ENCODE data around the gene NOS1AP. TPM values are rescaled to one million over a fixed set of nuclear protein-coding genes. Genes with fewer than 3 reads are reported as not detected.

Gene NOS1AP
- total and polyA plus RNA-seq, 2 donors (not counting 3 experiments of a cell fraction or from before 2014, with no cell fraction given), result 1.3 to 5.4 TPM

- DNase-seq (ENCODE audit: low read depth, low spot score) (no peak), FAIRE-seq (no peak)
- no peaks in the 10 kb centered on the region for H3K36me3 ChIP-seq (ENCODE audit: control insufficient read depth in 2 of 2, extremely low read depth in 1 of 2, insufficient read depth in 2 of 2, low read length in 2 of 2)
- POLR2A ChIA-PET, result no interaction called here
- no peak overlapping the region for H3K27ac ChIP-seq (ENCODE audit: insufficient read depth, low read depth, low read length)
- intact Hi-C loops (cut with micrococcal nuclease), result no loop called here
- H3K27me3 ChIP-seq (ENCODE audit: control insufficient read depth in 2 of 2, insufficient read depth in 2 of 2, low read length in 2 of 2), result no peaks in the 10 kb centered on the region
- H3K9me3 ChIP-seq (replicated peaks; ENCODE audit: control insufficient read depth, insufficient read depth, low read length), result no peaks in the 10 kb centered on the region
- no peak overlapping the region for H2AFZ ChIP-seq (ENCODE audit: low read depth, low read length)
- no peaks in the 10 kb centered on the region for H3K79me2 ChIP-seq (ENCODE audit: control insufficient read depth, insufficient read depth, low read length)
- no peaks in the 10 kb centered on the region for H3K9me1 ChIP-seq (replicated peaks; ENCODE audit: control insufficient read depth, extremely low read depth, insufficient read depth, low read length)
- no peak for TF ChIP-seq MAX (IDR thresholded peaks at IDR 0.05; ENCODE audit: insufficient read depth, insufficient read length)
- TF ChIP-seq EZH2 (IDR thresholded peaks at IDR 0.05; ENCODE audit: borderline replicate concordance, low read depth, low read length, severe bottlenecking), result no peak
- TF ChIP-seq MYC (IDR thresholded peaks at IDR 0.05; ENCODE audit: low read depth, low read length), result no peak
- no peak for TF ChIP-seq POLR2A (IDR thresholded peaks at IDR 0.05; ENCODE audit: low read depth, low read length)
- no peak for TF ChIP-seq CTCF (IDR thresholded peaks at IDR 0.05; ENCODE audit: extremely low read depth in 1 of 2, insufficient read depth in 1 of 2, low read depth in 1 of 2, low read length in 2 of 2)
- no peak for TF ChIP-seq POLR2AphosphoS5 (IDR thresholded peaks at IDR 0.05; ENCODE audit: insufficient read depth, low read depth, low read length)
- TF ChIP-seq JUN (IDR thresholded peaks at IDR 0.05; ENCODE audit: borderline replicate concordance, insufficient read depth, insufficient read length, low read depth), result no peak
- no peak for TF ChIP-seq FOS (IDR thresholded peaks at IDR 0.05; ENCODE audit: borderline replicate concordance, insufficient read depth, low read length)
- TF ChIP-seq GATA2 (IDR thresholded peaks at IDR 0.05; ENCODE audit: insufficient read depth, insufficient read length, low read depth, low read length), result no peak
- H3K4me2 ChIP-seq (ENCODE audit: insufficient read depth, low read length), result no peak overlapping the region
- dilution Hi-C loops (cut with MboI; ENCODE audit: extremely low pct_ligation_motif_present, low sequenced_read_pairs), result no loop called here
- H3K9ac ChIP-seq (replicated peaks; ENCODE audit: extremely low read depth, insufficient read depth, low read length), result no peak overlapping the region
- H4K20me1 ChIP-seq (replicated peaks; ENCODE audit: control insufficient read depth, extremely low read depth, insufficient read depth, low read length), result no peaks in the 10 kb centered on the region
- no TSS peak for BruUV-seq (replicated peaks)
- no peaks in the 10 kb centered on the region for H3K4me1 ChIP-seq (ENCODE audit: control insufficient read depth, extremely low read depth, insufficient read depth, low read length)
- H3K4me3 ChIP-seq (replicated peaks in 1 of 3; ENCODE audit: insufficient read depth in 1 of 3, low read depth in 1 of 3, low read length in 3 of 3), result no peak overlapping the region
- CTCF ChIA-PET, result no interaction called here
These were observed 73.5 kb downstream of the NOS1AP start for GRCh38 chr1:162142968-162143367.
